ENCODE results near the gene FSD1L.
"Not testable (repeated sequence)": the region's sequence is repeated elsewhere in the genome, so short reads cannot be mapped to it uniquely, and the experiment has no call there.

FSD1L gene

GRCh38 chr9:105557804-105558610, 110.2 kb downstream of the FSD1L start, which contains the start of gene FKTN:
Gene FKTN, plus strand, starts transcription at chr9:105558131. Its CDS starts 16,902 bp downstream, at chr9:105575033.
- DNase-seq (ENCODE audit: low read depth in 2 of 2), result peak; percentile 53 to 59

GRCh38 chr9:105572455-105572854, 124.6 kb downstream of the FSD1L start:
- DNase-seq (ENCODE audit: low read depth in 2 of 2), result no peak

DNA sequence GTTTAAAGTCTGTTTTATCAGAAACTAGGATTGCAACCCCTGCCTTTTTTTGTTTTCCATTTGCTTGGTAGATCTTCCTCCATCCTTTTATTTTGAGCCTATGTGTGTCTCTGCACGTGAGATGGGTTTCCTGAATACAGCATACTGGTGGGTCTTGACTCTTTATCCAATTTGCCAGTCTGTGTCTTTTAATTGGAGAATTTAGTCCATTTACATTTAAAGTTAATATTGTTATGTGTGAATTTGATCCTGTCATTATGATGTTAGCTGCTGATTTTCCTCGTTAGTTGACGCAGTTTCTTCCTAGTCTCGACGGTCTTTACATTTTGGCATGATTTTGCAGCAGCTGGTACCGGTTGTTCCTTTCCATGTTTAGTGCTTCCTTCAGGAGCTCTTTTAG, 132.1 kb downstream of the FSD1L start:
- DNase-seq (ENCODE audit: low read depth in 2 of 2), result not testable (repeated sequence)

DNA sequence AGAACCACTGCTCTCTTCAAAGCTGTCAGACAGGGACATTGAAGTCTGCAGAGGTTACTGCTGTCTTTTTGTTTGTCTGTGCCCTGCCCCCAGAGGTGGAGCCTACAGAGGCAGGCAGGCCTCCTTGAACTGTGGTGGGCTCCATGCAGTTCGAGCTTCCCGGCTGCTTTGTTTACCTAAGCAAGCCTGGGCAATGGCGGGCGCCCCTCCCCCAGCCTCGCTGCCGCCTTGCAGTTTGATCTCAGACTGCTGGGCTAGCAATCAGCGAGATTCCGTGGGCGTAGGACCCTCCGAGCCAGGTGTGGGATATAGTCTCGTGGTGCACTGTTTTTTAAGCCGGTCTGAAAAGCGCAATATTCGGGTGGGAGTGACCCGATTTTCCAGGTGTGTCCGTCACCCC, 133.7 kb downstream of the FSD1L start:
- DNase-seq (ENCODE audit: low read depth in 2 of 2), result not testable (repeated sequence)

- no peak for DNase-seq (ENCODE audit: low read depth in 2 of 2)
Measured at GRCh38 chr9:105593145-105593544, 145.3 kb downstream of the FSD1L start.

Data from fibroblast of skin of left quadriceps (primary cell).